HEK293 (cell line): ENCODE results near the gene UPK3A.
A peak's percentile ranks its signal among the peaks of the same experiment; 100 is the strongest.

Source experiments
- CTCF ChIA-PET: fragments of 350-600 bp; formaldehyde crosslinking; extraction: SDS; loops from one replicate; lab custom pipeline; 2021; ENCODE audit warnings: antibody characterized with exemption; lab: Yijun Ruan, JAX
- POLR2A ChIA-PET: fragments of 300-600 bp; formaldehyde crosslinking; extraction: SDS; loops from one replicate; lab custom pipeline; 2020; ENCODE audit warnings: antibody characterized with exemption, inconsistent platforms; lab: Yijun Ruan, JAX
- H3K27ac ChIP-seq: fragments of 200-500 bp; sonication (Bioruptor generic); 2 replicates; pipeline ENCODE4 v1.5.1; 2014; ENCODE audit warnings: low read depth, low read length, control low read depth, inconsistent platforms; ENCODE audit errors: extremely low read depth
- H3K36me3 ChIP-seq, 2 experiments: fragments of 200-500 bp in 1 of 2; sonication (Bioruptor generic) in 1 of 2; 1 replicate in 1 of 2; 2 replicates in 1 of 2; pipeline ENCODE4 v1.5.1; 2014 to 2017; ENCODE audit warnings: inconsistent platforms in 2 of 2, low read length in 2 of 2; ENCODE audit not compliant: control insufficient read depth in 2 of 2, insufficient read depth in 1 of 2
- H3K4me1 ChIP-seq: fragments of 200-500 bp; sonication (Bioruptor generic); 2 replicates; pipeline ENCODE4 v1.5.1; 2014; ENCODE audit warnings: mild to moderate bottlenecking, low read length, inconsistent platforms; ENCODE audit not compliant: control insufficient read depth, insufficient read depth
- H3K4me3 ChIP-seq: 2 replicates; pipeline ENCODE4 v1.5.1; 2011; ENCODE audit warnings: low read depth, mild to moderate bottlenecking, control low read depth, low read length, moderate library complexity
- H3K9me3 ChIP-seq: fragments of 200-500 bp; sonication (Bioruptor generic); 2 replicates; pipeline ENCODE4 v1.5.1; 2014; ENCODE audit warnings: low read depth, low read length, inconsistent platforms; ENCODE audit not compliant: control insufficient read depth, insufficient read depth
- BCL11A ChIP-seq: fragments of 450-650 bp; formaldehyde crosslinking; IDR thresholded peaks from 2 replicates; pipeline ENCODE4 v1.5.1; 2016; ENCODE audit warnings: low read depth, missing biosample characterization, missing genetic modification characterization
- BCL6B ChIP-seq: fragments of 450-650 bp; formaldehyde crosslinking; IDR thresholded peaks from 2 replicates; pipeline ENCODE4 v1.5.1; 2017; ENCODE audit warnings: missing biosample characterization, missing genetic modification characterization
- HOXA7 ChIP-seq: sonication (generic); formaldehyde crosslinking; IDR thresholded peaks from 2 replicates; pipeline ENCODE4 v1.8.1; 2022; ENCODE audit warnings: missing genetic modification reagents, borderline replicate concordance
- HOXC10 ChIP-seq: sonication (generic); formaldehyde crosslinking; IDR thresholded peaks from 2 replicates; pipeline ENCODE4 v1.8.1; 2023; ENCODE audit warnings: mild to moderate bottlenecking, missing genetic modification reagents
- KLF1 ChIP-seq: fragments of 450-650 bp; formaldehyde crosslinking; IDR thresholded peaks from 2 replicates; pipeline ENCODE4 v1.5.1; 2016; ENCODE audit warnings: missing biosample characterization, missing genetic modification characterization
- SP3 ChIP-seq: fragments of 450-650 bp; formaldehyde crosslinking; IDR thresholded peaks from 2 replicates; pipeline ENCODE4 v1.5.1; 2016; ENCODE audit warnings: missing biosample characterization, missing genetic modification characterization
- ZBTB8A ChIP-seq: fragments of 450-650 bp; formaldehyde crosslinking; IDR thresholded peaks from 2 replicates; pipeline ENCODE4 v1.5.1; 2016; ENCODE audit warnings: missing biosample characterization, missing genetic modification characterization
- ZFHX2 ChIP-seq: fragments of 450-650 bp; formaldehyde crosslinking; conservative IDR thresholded peaks from 2 replicates; pipeline ENCODE4 v1.5.1; 2016; ENCODE audit warnings: missing biosample characterization, missing genetic modification characterization
- ZNF121 ChIP-seq: fragments of 450-650 bp; formaldehyde crosslinking; IDR thresholded peaks from 2 replicates; pipeline ENCODE4 v1.5.1; 2016; ENCODE audit warnings: missing biosample characterization, missing genetic modification characterization
- ZNF140 ChIP-seq: fragments of 450-650 bp; formaldehyde crosslinking; IDR thresholded peaks from 2 replicates; pipeline ENCODE4 v1.5.1; 2016; ENCODE audit warnings: missing biosample characterization, missing genetic modification characterization
- ZNF184 ChIP-seq: fragments of 450-650 bp; IDR thresholded peaks from 2 replicates; pipeline ENCODE4 v1.5.1; 2018; ENCODE audit warnings: missing biosample characterization, mild to moderate bottlenecking, missing genetic modification characterization
- ZNF223 ChIP-seq: fragments of 450-650 bp; formaldehyde crosslinking; IDR thresholded peaks from 2 replicates; pipeline ENCODE4 v1.5.1; 2016; ENCODE audit warnings: missing biosample characterization, missing genetic modification characterization
- ZNF23 ChIP-seq: fragments of 450-650 bp; formaldehyde crosslinking; IDR thresholded peaks from 2 replicates; pipeline ENCODE4 v1.5.1; 2016; ENCODE audit warnings: missing biosample characterization, missing genetic modification characterization, borderline replicate concordance
- ZNF24 ChIP-seq: fragments of 450-650 bp; formaldehyde crosslinking; IDR thresholded peaks from 2 replicates; pipeline ENCODE4 v1.5.1; 2016; ENCODE audit warnings: missing biosample characterization, missing genetic modification characterization
- ZNF514 ChIP-seq: fragments of 450-650 bp; formaldehyde crosslinking; IDR thresholded peaks from 2 replicates; pipeline ENCODE4 v1.5.1; 2016; ENCODE audit warnings: missing biosample characterization, missing genetic modification characterization
- ZNF596 ChIP-seq: fragments of 450-650 bp; IDR thresholded peaks from 2 replicates; pipeline ENCODE4 v1.5.0; 2018; ENCODE audit warnings: missing biosample characterization, mild to moderate bottlenecking, missing genetic modification characterization, moderate library complexity
- ZNF610 ChIP-seq: fragments of 450-650 bp; formaldehyde crosslinking; IDR thresholded peaks from 2 replicates; pipeline ENCODE4 v1.5.1; 2016; ENCODE audit warnings: missing biosample characterization, missing genetic modification characterization, borderline replicate concordance
- ZNF623 ChIP-seq: fragments of 450-650 bp; formaldehyde crosslinking; IDR thresholded peaks from 2 replicates; pipeline ENCODE4 v1.5.1; 2016; ENCODE audit warnings: missing biosample characterization, missing genetic modification characterization
- ZNF629 ChIP-seq: fragments of 450-650 bp; formaldehyde crosslinking; IDR thresholded peaks from 2 replicates; pipeline ENCODE4 v1.5.1; 2017; ENCODE audit warnings: missing biosample characterization, missing genetic modification characterization
- TF ChIP-seq, protein P1 (sequence below): fragments of 450-650 bp; formaldehyde crosslinking; IDR thresholded peaks from 2 replicates; pipeline ENCODE4 v1.5.1; 2016; ENCODE audit warnings: missing biosample characterization, missing genetic modification characterization
- TF ChIP-seq, protein P2 (sequence below): fragments of 450-650 bp; formaldehyde crosslinking; IDR thresholded peaks from 2 replicates; pipeline ENCODE4 v1.5.1; 2016; ENCODE audit warnings: missing biosample characterization, missing genetic modification characterization

UPK3A gene

GRCh38 chr22:45314054-45314721 is 29.4 kb downstream of the UPK3A start:
- POLR2A ChIA-PET, result no interaction called here
- Histone ChIP-seq H3K9me3 (no peaks in the 10 kb centered on the region), H3K36me3 (peaks cover 0 to 8% of the 10 kb centered on the region in 2 experiments; a peak in 2 of 3 replicates), H3K27ac (no peak overlapping the region), H3K4me3 (no peak overlapping the region), H3K4me1 (peaks cover 32% of the 10 kb centered on the region)
- CTCF ChIA-PET, result no interaction called here
- TF ChIP-seq ZNF514 (tag by site-specific recombination) (no peak), BCL6B (tag by site-specific recombination) (no peak)
- TF ChIP-seq, protein P1, sequence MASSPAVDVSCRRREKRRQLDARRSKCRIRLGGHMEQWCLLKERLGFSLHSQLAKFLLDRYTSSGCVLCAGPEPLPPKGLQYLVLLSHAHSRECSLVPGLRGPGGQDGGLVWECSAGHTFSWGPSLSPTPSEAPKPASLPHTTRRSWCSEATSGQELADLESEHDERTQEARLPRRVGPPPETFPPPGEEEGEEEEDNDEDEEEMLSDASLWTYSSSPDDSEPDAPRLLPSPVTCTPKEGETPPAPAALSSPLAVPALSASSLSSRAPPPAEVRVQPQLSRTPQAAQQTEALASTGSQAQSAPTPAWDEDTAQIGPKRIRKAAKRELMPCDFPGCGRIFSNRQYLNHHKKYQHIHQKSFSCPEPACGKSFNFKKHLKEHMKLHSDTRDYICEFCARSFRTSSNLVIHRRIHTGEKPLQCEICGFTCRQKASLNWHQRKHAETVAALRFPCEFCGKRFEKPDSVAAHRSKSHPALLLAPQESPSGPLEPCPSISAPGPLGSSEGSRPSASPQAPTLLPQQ (tag by site-specific recombination), result peak; percentile 28; the same call in 1 of the 2 replicates

GRCh38 chr22:45314786-45315185 is 30.0 kb downstream of the UPK3A start:
- Histone ChIP-seq H3K27ac (no peak overlapping the region), H3K36me3 (peaks cover 0 to 8% of the 10 kb centered on the region in 2 experiments; a peak in 2 of 3 replicates), H3K4me3 (no peak overlapping the region), H3K9me3 (no peaks in the 10 kb centered on the region), H3K4me1 (peaks cover 34% of the 10 kb centered on the region)
- POLR2A ChIA-PET, result no interaction called here
- CTCF ChIA-PET, result no interaction called here
- TF ChIP-seq ZNF623 (no peak), ZNF184 (no peak), HOXA7 (CRISPR knock-in tag) (no peak), ZNF24 (tag by site-specific recombination) (no peak), KLF1 (tag by site-specific recombination) (no peak), ZFHX2 (tag by site-specific recombination) (no peak), ZNF23 (tag by site-specific recombination) (no peak), ZNF596 (no peak), ZNF140 (tag by site-specific recombination) (no peak), HOXC10 (CRISPR knock-in tag) (no peak), ZNF610 (no peak), BCL11A (tag by site-specific recombination) (no peak), ZBTB8A (tag by site-specific recombination) (no peak), ZNF223 (tag by site-specific recombination) (no peak), SP3 (tag by site-specific recombination) (no peak), ZNF121 (tag by site-specific recombination) (no peak), ZNF629 (tag by site-specific recombination) (no peak)
- TF ChIP-seq, protein P2, sequence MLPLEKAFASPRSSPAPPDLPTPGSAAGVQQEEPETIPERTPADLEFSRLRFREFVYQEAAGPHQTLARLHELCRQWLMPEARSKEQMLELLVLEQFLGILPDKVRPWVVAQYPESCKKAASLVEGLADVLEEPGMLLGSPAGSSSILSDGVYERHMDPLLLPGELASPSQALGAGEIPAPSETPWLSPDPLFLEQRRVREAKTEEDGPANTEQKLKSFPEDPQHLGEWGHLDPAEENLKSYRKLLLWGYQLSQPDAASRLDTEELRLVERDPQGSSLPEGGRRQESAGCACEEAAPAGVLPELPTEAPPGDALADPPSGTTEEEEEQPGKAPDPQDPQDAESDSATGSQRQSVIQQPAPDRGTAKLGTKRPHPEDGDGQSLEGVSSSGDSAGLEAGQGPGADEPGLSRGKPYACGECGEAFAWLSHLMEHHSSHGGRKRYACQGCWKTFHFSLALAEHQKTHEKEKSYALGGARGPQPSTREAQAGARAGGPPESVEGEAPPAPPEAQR (tag by site-specific recombination), result no peak
